CD4-positive, alpha-beta T cell treated with Interleukin-15 for 4 hours (primary cell): ENCODE measurements around the gene CCDC188.

Source experiments
- DNase-seq: peaks from one replicate; pipeline ENCODE4 v3.0.0-alpha.2; 2020; ENCODE audit warnings: low spot score

CCDC188 gene

GRCh38 chr22:20184501-20185165 is 33.8 kb upstream of the CCDC188 start:
- DNase-seq, result no peak

- no peak for DNase-seq
Measured at GRCh38 chr22:20183823-20184222, 33.0 kb upstream of the CCDC188 start.

- DNase-seq, result no peak
Measured at GRCh38 chr22:20183101-20183500, 32.2 kb upstream of the CCDC188 start.

GRCh38 chr22:20182365-20182764 is 31.5 kb upstream of the CCDC188 start:
- no peak for DNase-seq

GRCh38 chr22:20181884-20182236 is 31.0 kb upstream of the CCDC188 start:
- DNase-seq, result no peak

- no peak for DNase-seq
Measured at GRCh38 chr22:20181194-20181883, 30.5 kb upstream of the CCDC188 start.

GRCh38 chr22:20180640-20181039 is 29.8 kb upstream of the CCDC188 start:
- no peak for DNase-seq

GRCh38 chr22:20180245-20180630 is 29.4 kb upstream of the CCDC188 start:
- no peak for DNase-seq

GRCh38 chr22:20179455-20180244 is 28.8 kb upstream of the CCDC188 start:
- DNase-seq, result no peak

GRCh38 chr22:20178915-20179227 is 28.0 kb upstream of the CCDC188 start:
- no peak for DNase-seq

- no peak for DNase-seq
Measured at GRCh38 chr22:20178075-20178914, 27.4 kb upstream of the CCDC188 start.

GRCh38 chr22:20177217-20177911 is 26.5 kb upstream of the CCDC188 start:
- no peak for DNase-seq

GRCh38 chr22:20176421-20177085 is 25.7 kb upstream of the CCDC188 start:
- DNase-seq, result no peak

GRCh38 chr22:20175597-20175900 is 24.7 kb upstream of the CCDC188 start:
- no peak for DNase-seq

GRCh38 chr22:20174785-20175596 is 24.1 kb upstream of the CCDC188 start:
- no peak for DNase-seq

GRCh38 chr22:20173772-20174171 is 22.9 kb upstream of the CCDC188 start:
- DNase-seq, result no peak

- no peak for DNase-seq
Measured at GRCh38 chr22:20173246-20173645, 22.4 kb upstream of the CCDC188 start.

- DNase-seq, result no peak
Measured at GRCh38 chr22:20172141-20172613, 21.3 kb upstream of the CCDC188 start.

GRCh38 chr22:20171288-20172140 is 20.7 kb upstream of the CCDC188 start:
- no peak for DNase-seq
